NB4 (cell line): ENCODE data around the gene DYSF.

Experiments
- DNase-seq: peaks from one replicate; pipeline ENCODE4 v3.0.0; 2010; ENCODE audit warnings: low read depth
- H3K4me3 ChIP-seq: one replicate; pipeline ENCODE4 v1.5.1; 2011; ENCODE audit warnings: mild to moderate bottlenecking, low read depth, low read length, moderate library complexity
- MYC ChIP-seq: IDR thresholded peaks from 2 replicates; pipeline ENCODE4 v1.6.1; 2011; ENCODE audit warnings: low read depth, low read length
- POLR2A ChIP-seq: IDR thresholded peaks from 2 replicates; pipeline ENCODE4 v1.6.1; 2011; ENCODE audit warnings: mild to moderate bottlenecking; ENCODE audit not compliant: insufficient read length; ENCODE audit errors: extremely low read depth
- TF ChIP-seq, protein P1 (sequence below): IDR thresholded peaks from one replicate; pipeline ENCODE4 v1.5.1; 2012; ENCODE audit warnings: low read depth, low read length
- TF ChIP-seq, protein P2 (sequence below): IDR thresholded peaks from 2 replicates; pipeline ENCODE4 v1.6.1; 2011; ENCODE audit warnings: low read depth, low read length

DYSF gene

DNA sequence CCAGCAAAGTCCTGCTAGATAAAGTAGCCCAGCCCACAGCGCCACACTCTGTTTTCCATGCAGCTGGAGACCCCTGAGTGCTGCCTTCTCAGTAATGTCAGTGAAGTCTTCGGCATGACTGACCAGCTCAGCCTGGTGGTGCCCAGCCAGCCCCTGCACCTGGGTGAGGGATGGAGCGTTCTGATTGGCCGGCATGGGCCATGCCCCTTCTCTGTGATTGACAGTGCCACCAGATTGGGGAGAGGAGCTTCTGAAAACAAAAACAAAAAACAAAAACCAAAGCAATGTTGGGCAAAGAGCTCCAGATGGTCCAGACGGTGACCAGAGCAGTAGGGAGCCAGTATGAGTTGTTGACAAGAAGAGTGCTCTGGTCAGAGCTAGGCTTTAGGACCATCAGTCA lies 122.6 kb downstream of the DYSF start:
- no peak for DNase-seq
- no peak for TF ChIP-seq MYC
- TF ChIP-seq, protein P1, sequence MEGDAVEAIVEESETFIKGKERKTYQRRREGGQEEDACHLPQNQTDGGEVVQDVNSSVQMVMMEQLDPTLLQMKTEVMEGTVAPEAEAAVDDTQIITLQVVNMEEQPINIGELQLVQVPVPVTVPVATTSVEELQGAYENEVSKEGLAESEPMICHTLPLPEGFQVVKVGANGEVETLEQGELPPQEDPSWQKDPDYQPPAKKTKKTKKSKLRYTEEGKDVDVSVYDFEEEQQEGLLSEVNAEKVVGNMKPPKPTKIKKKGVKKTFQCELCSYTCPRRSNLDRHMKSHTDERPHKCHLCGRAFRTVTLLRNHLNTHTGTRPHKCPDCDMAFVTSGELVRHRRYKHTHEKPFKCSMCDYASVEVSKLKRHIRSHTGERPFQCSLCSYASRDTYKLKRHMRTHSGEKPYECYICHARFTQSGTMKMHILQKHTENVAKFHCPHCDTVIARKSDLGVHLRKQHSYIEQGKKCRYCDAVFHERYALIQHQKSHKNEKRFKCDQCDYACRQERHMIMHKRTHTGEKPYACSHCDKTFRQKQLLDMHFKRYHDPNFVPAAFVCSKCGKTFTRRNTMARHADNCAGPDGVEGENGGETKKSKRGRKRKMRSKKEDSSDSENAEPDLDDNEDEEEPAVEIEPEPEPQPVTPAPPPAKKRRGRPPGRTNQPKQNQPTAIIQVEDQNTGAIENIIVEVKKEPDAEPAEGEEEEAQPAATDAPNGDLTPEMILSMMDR, result no peak
- TF ChIP-seq, protein P2, sequence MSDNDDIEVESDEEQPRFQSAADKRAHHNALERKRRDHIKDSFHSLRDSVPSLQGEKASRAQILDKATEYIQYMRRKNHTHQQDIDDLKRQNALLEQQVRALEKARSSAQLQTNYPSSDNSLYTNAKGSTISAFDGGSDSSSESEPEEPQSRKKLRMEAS, result no peak
- TF ChIP-seq POLR2A, result no peak
- no peak overlapping the region for H3K4me3 ChIP-seq

DNA sequence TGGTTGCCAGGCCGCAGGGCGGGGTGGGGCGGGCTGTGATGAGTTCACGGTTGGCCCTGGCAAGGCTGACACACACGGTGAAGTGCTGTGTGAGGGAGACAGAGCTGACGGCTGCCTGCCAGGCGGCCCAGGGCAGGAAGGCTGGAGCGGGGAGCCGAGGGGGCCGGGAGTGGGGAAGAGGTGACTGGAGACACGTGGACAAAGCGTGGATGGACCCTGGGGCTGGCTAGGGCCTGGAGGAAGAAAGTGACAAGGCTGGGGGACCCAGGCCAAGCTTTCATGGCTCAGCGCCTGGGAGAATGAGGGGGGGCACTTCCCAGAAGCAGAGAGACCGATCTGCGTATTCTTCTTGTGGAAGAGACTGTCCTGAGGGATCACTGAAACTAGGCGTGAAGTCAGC lies 123.2 kb downstream of the DYSF start:
- H3K4me3 ChIP-seq, result no peak overlapping the region
- TF ChIP-seq, protein P2, result no peak
- TF ChIP-seq MYC (no peak), POLR2A (no peak)
- TF ChIP-seq, protein P1, result no peak
- DNase-seq, result no peak

DNA sequence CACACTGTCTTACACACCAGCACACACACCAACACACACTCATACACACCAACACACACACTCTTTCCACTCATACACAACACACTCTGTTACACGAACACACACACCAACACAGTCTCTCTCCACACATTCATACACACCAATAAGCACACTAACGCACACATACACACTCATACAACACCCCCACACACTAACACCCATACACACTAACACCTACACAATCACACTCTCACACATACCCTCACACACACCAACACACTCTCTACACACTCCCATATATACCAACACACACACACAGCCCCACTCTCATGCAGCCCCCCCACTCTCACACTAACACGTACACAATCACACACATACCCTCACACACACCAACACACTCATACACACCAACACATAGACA lies 123.8 kb downstream of the DYSF start:
- no peak overlapping the region for H3K4me3 ChIP-seq
- TF ChIP-seq, protein P2, result no peak
- TF ChIP-seq MYC (no peak), POLR2A (no peak)
- TF ChIP-seq, protein P1, result no peak
- no peak for DNase-seq

DNA sequence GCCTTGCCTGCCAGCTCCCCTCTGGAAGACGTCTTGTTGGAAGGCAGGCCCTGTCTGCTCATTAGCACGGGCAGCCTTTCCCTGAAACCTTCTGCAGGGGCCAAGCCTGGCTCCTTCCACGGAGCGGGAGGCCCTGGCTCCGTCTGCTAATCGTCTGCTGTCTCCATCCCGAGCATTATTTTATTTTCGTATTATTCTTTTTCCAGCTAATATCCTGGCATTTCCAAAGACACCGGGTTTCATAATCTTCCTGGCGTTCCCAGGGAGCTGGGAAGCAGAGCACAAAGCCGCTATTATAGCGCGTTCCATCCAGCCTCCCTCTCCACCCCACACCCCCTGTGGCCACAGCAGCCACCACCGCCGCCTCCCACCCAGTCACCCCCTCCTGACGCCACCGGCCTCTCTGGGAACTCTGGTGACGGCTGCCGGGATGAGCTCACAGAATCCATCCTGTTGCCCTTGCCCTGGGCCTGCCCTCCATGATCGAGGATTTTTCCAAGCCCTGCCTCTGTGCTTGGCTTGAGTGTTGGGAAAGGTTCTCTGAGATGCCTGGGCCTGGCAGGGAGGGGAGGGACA lies 125.5 kb downstream of the DYSF start:
- TF ChIP-seq, protein P2, result no peak
- TF ChIP-seq, protein P1, result no peak
- no peak for TF ChIP-seq POLR2A
- no peak for TF ChIP-seq MYC
- DNase-seq, result no peak
- H3K4me3 ChIP-seq, result no peak overlapping the region

DNA sequence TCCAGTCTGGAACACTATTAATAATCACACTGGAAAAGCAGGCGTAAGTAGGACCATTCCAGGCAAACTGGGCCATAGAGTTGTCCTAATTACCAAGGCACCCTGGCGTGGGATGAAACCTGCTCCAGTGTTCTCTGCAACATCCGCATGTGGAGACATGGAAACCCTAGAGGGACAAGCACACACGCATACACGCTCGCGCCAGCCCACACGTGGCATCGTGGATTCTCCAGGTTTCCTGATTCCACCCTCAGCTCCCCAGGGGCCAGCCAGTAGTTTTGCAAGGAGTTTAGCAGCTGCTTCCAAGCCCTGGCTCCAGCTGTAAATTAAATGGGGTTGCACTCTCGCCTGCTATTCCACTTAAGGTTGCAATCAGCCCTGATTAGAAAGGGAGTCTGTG lies 127.7 kb downstream of the DYSF start:
- TF ChIP-seq, protein P1, result no peak
- TF ChIP-seq POLR2A (no peak), MYC (no peak)
- TF ChIP-seq, protein P2, result no peak
- H3K4me3 ChIP-seq, result no peak overlapping the region
- DNase-seq, result no peak
